Measurements from ENCODE around the gene ZFHX3.

The ZFHX3 gene

GRCh38 chr16:72877374-72878028 lies 170.4 kb downstream of the ZFHX3 start:
- no peaks in the 10 kb centered on the region for H3K79me2 ChIP-seq (ENCODE audit: insufficient read depth, low read depth)
- H3K4me1 ChIP-seq (ENCODE audit: low read depth, poor library complexity, severe bottlenecking), result no peaks in the 10 kb centered on the region
- no peak overlapping the region for H3K9ac ChIP-seq
- H3K4me3 ChIP-seq (IDR thresholded peaks at IDR 0.05; ENCODE audit: insufficient read depth, low read depth, low read length), result no peak overlapping the region
- H3K4me2 ChIP-seq, result no peak overlapping the region
- no peak overlapping the region for H3K27ac ChIP-seq
- no peak overlapping the region for H2AFZ ChIP-seq (ENCODE audit: low read depth)
- TF ChIP-seq CTCF (conservative IDR thresholded peaks at IDR 0.05; ENCODE audit: low read depth, low read length), result no peak
- no peaks in the 10 kb centered on the region for H3K36me3 ChIP-seq (ENCODE audit: insufficient read depth)
- H3K27me3 ChIP-seq (ENCODE audit: insufficient read depth, low read depth), result no peaks in the 10 kb centered on the region
- H4K20me1 ChIP-seq (ENCODE audit: insufficient read depth), result no peaks in the 10 kb centered on the region

GRCh38 chr16:72876981-72877373 lies 171.0 kb downstream of the ZFHX3 start:
- no peak for TF ChIP-seq CTCF (conservative IDR thresholded peaks at IDR 0.05; ENCODE audit: low read depth, low read length)
- Histone ChIP-seq H3K4me2 (no peak overlapping the region), H2AFZ (ENCODE audit: low read depth) (no peak overlapping the region), H3K27me3 (ENCODE audit: insufficient read depth, low read depth) (no peaks in the 10 kb centered on the region), H3K4me1 (ENCODE audit: low read depth, poor library complexity, severe bottlenecking) (no peaks in the 10 kb centered on the region), H3K79me2 (ENCODE audit: insufficient read depth, low read depth) (no peaks in the 10 kb centered on the region), H3K27ac (no peak overlapping the region), H3K9ac (no peak overlapping the region), H3K4me3 (IDR thresholded peaks at IDR 0.05; ENCODE audit: insufficient read depth, low read depth, low read length) (no peak overlapping the region), H3K36me3 (ENCODE audit: insufficient read depth) (no peaks in the 10 kb centered on the region), H4K20me1 (ENCODE audit: insufficient read depth) (no peaks in the 10 kb centered on the region)

- TF ChIP-seq CTCF (conservative IDR thresholded peaks at IDR 0.05; ENCODE audit: low read depth, low read length), result no peak
- no peak overlapping the region for H3K27ac ChIP-seq
- no peak overlapping the region for H3K4me2 ChIP-seq
- H3K4me1 ChIP-seq (ENCODE audit: low read depth, poor library complexity, severe bottlenecking), result no peaks in the 10 kb centered on the region
- H3K27me3 ChIP-seq (ENCODE audit: insufficient read depth, low read depth), result no peaks in the 10 kb centered on the region
- no peaks in the 10 kb centered on the region for H3K79me2 ChIP-seq (ENCODE audit: insufficient read depth, low read depth)
- H3K9ac ChIP-seq, result no peak overlapping the region
- H3K36me3 ChIP-seq (ENCODE audit: insufficient read depth), result no peaks in the 10 kb centered on the region
- H3K4me3 ChIP-seq (IDR thresholded peaks at IDR 0.05; ENCODE audit: insufficient read depth, low read depth, low read length), result no peak overlapping the region
- H4K20me1 ChIP-seq (ENCODE audit: insufficient read depth), result no peaks in the 10 kb centered on the region
- no peak overlapping the region for H2AFZ ChIP-seq (ENCODE audit: low read depth)
Observed at GRCh38 chr16:72876221-72876620, 171.7 kb downstream of the ZFHX3 start.

- no peak overlapping the region for H3K9ac ChIP-seq
- no peak overlapping the region for H3K27ac ChIP-seq
- no peak overlapping the region for H3K4me2 ChIP-seq
Observed at GRCh38 chr16:72875291-72876031, 172.5 kb downstream of the ZFHX3 start.

More at GRCh38 chr16:72875291-72876031, 172.5 kb downstream of the ZFHX3 start:
- Histone ChIP-seq H4K20me1 (ENCODE audit: insufficient read depth) (no peaks in the 10 kb centered on the region), H3K4me1 (ENCODE audit: low read depth, poor library complexity, severe bottlenecking) (no peaks in the 10 kb centered on the region), H3K27me3 (ENCODE audit: insufficient read depth, low read depth) (no peaks in the 10 kb centered on the region), H3K79me2 (ENCODE audit: insufficient read depth, low read depth) (no peaks in the 10 kb centered on the region), H3K4me3 (IDR thresholded peaks at IDR 0.05; ENCODE audit: insufficient read depth, low read depth, low read length) (no peak overlapping the region), H2AFZ (ENCODE audit: low read depth) (no peak overlapping the region), H3K36me3 (ENCODE audit: insufficient read depth) (no peaks in the 10 kb centered on the region)
- TF ChIP-seq CTCF (conservative IDR thresholded peaks at IDR 0.05; ENCODE audit: low read depth, low read length), result no peak
